ENCODE results near the gene FBXL7.

DNA sequence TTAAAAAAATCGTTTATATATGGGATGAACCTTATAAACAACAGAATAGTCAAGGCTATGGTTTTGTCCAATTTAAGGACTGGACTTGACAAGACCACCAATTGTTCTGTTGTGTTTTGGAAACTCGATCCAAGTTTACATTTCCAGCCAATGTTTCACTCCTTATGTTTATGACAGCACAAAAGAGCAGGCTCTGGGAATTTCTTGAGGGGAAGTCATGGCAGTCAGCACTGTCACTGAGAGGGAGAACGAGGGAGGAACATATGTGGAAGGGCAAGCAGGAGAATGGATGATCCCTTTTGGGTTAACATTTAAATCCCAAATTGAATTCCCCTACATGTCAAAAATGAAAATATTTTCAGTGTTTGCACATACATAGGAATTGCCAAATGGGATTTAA is 387.1 kb downstream of the FBXL7 start:
- TF ChIP-seq EZH2 (IDR thresholded peaks at IDR 0.05; ENCODE audit: borderline replicate concordance, low read depth, low read length, severe bottlenecking) = no peak
- TF ChIP-seq, protein P1, sequence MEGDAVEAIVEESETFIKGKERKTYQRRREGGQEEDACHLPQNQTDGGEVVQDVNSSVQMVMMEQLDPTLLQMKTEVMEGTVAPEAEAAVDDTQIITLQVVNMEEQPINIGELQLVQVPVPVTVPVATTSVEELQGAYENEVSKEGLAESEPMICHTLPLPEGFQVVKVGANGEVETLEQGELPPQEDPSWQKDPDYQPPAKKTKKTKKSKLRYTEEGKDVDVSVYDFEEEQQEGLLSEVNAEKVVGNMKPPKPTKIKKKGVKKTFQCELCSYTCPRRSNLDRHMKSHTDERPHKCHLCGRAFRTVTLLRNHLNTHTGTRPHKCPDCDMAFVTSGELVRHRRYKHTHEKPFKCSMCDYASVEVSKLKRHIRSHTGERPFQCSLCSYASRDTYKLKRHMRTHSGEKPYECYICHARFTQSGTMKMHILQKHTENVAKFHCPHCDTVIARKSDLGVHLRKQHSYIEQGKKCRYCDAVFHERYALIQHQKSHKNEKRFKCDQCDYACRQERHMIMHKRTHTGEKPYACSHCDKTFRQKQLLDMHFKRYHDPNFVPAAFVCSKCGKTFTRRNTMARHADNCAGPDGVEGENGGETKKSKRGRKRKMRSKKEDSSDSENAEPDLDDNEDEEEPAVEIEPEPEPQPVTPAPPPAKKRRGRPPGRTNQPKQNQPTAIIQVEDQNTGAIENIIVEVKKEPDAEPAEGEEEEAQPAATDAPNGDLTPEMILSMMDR (IDR thresholded peaks at IDR 0.05; ENCODE audit: extremely low read depth in 1 of 2, insufficient read depth in 1 of 2, low read depth in 1 of 2, low read length in 2 of 2) = no peak

Measured in endothelial cell of umbilical vein (primary cell).